ENCODE measurements around the gene GPBAR1.

GPBAR1 gene

DNA sequence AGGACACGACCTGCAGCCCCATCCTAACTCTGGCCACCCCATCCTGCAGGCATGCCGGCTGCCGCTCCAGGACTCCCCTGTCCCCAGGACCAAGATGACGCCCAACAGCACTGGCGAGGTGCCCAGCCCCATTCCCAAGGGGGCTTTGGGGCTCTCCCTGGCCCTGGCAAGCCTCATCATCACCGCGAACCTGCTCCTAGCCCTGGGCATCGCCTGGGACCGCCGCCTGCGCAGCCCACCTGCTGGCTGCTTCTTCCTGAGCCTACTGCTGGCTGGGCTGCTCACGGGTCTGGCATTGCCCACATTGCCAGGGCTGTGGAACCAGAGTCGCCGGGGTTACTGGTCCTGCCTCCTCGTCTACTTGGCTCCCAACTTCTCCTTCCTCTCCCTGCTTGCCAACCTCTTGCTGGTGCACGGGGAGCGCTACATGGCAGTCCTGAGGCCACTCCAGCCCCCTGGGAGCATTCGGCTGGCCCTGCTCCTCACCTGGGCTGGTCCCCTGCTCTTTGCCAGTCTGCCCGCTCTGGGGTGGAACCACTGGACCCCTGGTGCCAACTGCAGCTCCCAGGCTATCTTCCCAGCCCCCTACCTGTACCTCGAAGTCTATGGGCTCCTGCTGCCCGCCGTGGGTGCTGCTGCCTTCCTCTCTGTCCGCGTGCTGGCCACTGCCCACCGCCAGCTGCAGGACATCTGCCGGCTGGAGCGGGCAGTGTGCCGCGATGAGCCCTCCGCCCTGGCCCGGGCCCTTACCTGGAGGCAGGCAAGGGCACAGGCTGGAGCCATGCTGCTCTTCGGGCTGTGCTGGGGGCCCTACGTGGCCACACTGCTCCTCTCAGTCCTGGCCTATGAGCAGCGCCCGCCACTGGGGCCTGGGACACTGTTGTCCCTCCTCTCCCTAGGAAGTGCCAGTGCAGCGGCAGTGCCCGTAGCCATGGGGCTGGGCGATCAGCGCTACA, 2.1 kb downstream of the GPBAR1 start:
- DNase-seq (ENCODE audit: extremely low read depth, low read depth): no peak
- TF ChIP-seq, protein P1, sequence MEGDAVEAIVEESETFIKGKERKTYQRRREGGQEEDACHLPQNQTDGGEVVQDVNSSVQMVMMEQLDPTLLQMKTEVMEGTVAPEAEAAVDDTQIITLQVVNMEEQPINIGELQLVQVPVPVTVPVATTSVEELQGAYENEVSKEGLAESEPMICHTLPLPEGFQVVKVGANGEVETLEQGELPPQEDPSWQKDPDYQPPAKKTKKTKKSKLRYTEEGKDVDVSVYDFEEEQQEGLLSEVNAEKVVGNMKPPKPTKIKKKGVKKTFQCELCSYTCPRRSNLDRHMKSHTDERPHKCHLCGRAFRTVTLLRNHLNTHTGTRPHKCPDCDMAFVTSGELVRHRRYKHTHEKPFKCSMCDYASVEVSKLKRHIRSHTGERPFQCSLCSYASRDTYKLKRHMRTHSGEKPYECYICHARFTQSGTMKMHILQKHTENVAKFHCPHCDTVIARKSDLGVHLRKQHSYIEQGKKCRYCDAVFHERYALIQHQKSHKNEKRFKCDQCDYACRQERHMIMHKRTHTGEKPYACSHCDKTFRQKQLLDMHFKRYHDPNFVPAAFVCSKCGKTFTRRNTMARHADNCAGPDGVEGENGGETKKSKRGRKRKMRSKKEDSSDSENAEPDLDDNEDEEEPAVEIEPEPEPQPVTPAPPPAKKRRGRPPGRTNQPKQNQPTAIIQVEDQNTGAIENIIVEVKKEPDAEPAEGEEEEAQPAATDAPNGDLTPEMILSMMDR (IDR thresholded peaks at IDR 0.05; ENCODE audit: low read depth, low read length): no peak

DNA sequence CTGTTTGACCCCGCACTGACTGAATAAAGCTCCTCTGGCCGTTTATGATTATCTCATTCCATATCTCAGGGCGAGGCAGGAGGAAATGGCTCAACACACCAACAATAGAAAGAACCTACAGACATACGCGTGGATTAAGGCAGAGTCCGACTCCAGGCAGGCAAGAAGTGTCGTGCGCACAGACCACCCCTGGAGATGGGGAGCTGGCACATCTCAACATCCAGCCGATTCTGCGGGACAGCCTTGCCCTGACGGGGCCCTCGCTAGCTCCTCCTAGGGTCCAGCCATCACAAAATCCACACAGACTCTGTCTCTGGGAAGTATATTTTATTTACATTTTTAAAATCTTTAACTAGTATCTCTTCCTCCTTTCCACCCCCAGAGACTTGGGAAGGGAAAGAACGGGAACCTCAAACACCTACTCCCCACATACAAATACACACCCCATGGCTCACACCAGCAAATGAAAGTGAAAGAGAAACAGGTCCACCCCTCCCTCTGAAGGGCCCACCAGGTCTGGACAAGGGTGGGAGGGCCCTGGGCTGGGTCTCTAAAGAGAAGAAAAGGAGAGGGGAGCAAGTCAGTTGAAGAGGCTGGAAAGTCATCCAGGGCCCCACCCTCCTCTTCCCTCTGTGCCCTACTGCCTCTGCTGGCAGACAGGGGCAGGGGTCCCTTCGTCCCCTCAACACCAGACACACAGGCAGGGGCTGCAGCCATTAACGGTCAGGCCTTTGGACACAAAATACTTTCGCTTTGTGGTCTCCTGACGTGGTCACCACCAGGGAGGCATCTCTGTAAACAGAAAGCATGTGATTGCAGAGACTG, 3.2 kb downstream of the GPBAR1 start:
- TF ChIP-seq, protein P1 (IDR thresholded peaks at IDR 0.05; ENCODE audit: low read depth, low read length): no peak
- DNase-seq (ENCODE audit: extremely low read depth, low read depth): no peak

DNA sequence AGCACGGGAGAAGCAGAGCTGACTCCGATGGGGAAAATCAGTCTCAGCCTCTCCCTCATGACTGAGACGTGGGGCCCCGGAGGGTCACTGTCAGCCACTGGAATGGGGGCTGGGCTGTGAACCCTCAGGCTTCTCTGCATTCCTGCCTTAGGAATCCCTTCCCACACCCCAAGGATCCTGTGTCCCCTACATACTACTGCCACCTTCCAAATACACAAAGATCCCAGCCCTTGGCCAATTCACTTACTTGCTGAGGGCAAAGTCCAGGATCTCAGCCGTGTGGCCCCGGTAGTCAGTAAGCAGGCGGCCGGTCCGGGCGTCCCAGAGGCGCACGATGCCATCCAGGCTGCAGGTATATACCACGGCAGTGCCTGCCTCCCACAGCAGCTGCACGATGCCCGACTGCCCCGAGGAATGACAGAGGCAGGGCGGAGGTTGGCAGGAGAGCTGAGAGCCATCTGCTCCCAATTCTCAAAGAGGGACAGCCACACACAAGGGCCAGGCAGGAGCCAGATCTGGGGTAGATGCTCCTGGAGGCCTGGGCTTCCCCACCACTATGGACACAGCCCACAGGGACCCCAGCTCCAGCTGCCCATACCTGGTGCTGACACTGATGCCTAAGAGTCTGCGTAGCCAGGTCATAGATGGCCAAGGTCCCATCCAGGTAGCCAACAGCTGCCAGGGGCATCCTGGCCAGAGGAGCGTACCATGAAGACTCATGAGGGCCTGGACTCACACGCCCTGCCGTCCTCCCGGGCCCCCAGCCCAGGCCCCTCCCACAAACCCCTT, 4.2 kb downstream of the GPBAR1 start:
- TF ChIP-seq, protein P1 (IDR thresholded peaks at IDR 0.05; ENCODE audit: low read depth, low read length): no peak

DNA sequence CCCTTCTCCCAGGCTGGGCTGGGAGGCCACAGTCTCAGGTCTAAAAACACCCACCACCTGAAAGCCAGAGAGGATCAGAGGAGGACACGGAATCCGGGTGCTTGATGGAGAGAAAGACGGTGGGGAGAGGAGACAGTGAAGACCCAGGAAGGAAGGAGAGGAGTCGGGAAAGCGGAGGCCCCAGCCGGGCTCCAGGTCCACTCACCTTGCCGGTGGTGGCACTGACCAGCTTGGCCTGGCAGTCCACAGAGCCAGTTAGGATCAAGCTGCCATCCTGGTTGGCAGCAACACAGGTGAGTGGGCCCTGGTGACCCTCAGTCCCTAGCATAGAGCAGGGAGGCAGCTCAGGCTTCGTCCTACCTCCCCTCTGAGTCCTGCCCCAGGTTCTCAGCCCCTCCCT, 4.8 kb downstream of the GPBAR1 start:
- no peak for DNase-seq (ENCODE audit: extremely low read depth, low read depth)
- TF ChIP-seq, protein P1 (IDR thresholded peaks at IDR 0.05; ENCODE audit: low read depth, low read length): no peak

More for the DNA sequence above, 4.2 kb downstream of the GPBAR1 start:
- DNase-seq (ENCODE audit: extremely low read depth, low read depth): no peak

DNA sequence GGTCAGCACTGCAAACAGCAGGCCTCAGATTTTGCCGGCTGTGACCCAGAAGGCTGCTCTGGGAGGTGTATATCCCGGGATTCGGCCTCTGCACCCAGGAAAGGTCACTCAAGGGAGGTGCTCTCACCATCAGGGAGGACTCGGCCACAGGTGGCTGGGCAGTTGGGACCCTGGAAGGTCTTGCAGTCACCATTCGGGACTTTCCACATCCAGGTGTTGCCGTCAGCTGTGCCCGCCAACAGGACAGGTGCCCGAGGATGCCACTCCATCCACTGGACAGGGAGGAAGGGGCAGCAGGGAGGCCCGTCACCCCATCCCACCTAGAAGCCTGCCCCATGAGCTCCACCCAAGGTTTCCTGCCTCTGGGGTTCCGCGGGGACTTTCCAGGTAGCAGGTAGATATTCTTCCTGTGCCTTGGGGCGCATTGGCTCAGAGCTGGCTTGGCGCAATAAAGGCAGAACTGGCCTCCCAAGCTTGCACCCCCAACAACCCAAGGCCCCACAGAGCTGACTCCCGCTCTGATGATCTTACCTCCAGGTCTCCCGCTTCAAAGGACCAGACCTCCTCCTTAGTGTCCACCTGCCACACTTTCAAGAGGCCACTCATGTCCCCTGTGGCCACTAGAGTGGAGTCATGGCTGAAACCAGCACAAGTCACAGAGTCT, 5.6 kb downstream of the GPBAR1 start:
- TF ChIP-seq, protein P1 (IDR thresholded peaks at IDR 0.05; ENCODE audit: low read depth, low read length): no peak
- DNase-seq (ENCODE audit: extremely low read depth, low read depth): no peak

DNA sequence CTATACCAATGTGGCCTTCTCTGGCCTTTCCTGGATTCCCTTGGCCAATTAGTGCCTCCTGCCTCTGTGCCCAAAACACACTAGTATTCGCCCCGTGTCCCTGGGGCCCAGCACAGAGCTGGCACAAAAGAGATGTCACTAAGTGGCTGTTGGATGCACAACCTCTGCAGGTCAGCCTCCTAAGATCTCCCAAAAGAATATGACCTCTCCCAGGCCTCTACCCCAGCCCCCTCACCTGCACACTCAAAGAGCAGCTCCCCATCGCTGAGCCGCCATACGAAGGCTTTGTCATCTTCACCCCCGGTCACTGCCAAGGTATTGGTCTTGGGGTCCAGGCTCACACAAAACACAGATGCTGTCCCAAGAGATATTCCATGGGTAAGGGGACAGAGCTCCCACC, 6.4 kb downstream of the GPBAR1 start:
- TF ChIP-seq, protein P1 (IDR thresholded peaks at IDR 0.05; ENCODE audit: low read depth, low read length): no peak
- DNase-seq (ENCODE audit: extremely low read depth, low read depth): no peak
